ENCODE measurements around the gene SERPIND1. TPM values are rescaled to one million over a fixed set of nuclear protein-coding genes. Genes with fewer than 3 reads are reported as not detected.

SERPIND1 gene
- total RNA-seq, 1 donor from 2014 or later: 0.59 TPM

GRCh38 chr22:20771918-20772625, 1.8 kb upstream of the SERPIND1 start:
- no peak for DNase-seq (ENCODE audit: low read depth, low spot score)

- no peak for DNase-seq (ENCODE audit: low read depth, low spot score)
These were observed 969 bp downstream of the SERPIND1 start for GRCh38 chr22:20774882-20775281.

- no peak for DNase-seq (ENCODE audit: low read depth, low spot score)
These were observed 1.5 kb downstream of the SERPIND1 start for GRCh38 chr22:20775342-20775895.

GRCh38 chr22:20776624-20777405, 2.9 kb downstream of the SERPIND1 start:
- no peak for DNase-seq (ENCODE audit: low read depth, low spot score)

- DNase-seq (ENCODE audit: low read depth, low spot score): peak; percentile 41
These were observed 3.7 kb downstream of the SERPIND1 start for GRCh38 chr22:20777420-20778177.

GRCh38 chr22:20779014-20779817, 5.3 kb downstream of the SERPIND1 start:
- no peak for DNase-seq (ENCODE audit: low read depth, low spot score)

- peak; percentile 26 for DNase-seq (ENCODE audit: low read depth, low spot score)
These were observed 5.9 kb downstream of the SERPIND1 start for GRCh38 chr22:20779818-20780158.

GRCh38 chr22:20781272-20781990, 7.5 kb downstream of the SERPIND1 start:
- no peak for DNase-seq (ENCODE audit: low read depth, low spot score)

- no peak for DNase-seq (ENCODE audit: low read depth, low spot score)
These were observed 8.2 kb downstream of the SERPIND1 start for GRCh38 chr22:20782083-20782482.

GRCh38 chr22:20782596-20783299, 8.8 kb downstream of the SERPIND1 start:
- DNase-seq (ENCODE audit: low read depth, low spot score): peak; percentile 40

- no peak for DNase-seq (ENCODE audit: low read depth, low spot score)
These were observed 9.4 kb downstream of the SERPIND1 start for GRCh38 chr22:20783300-20783673.

- DNase-seq (ENCODE audit: low read depth, low spot score): peak; percentile 68
These were observed 10.2 kb downstream of the SERPIND1 start for GRCh38 chr22:20783844-20784723.

GRCh38 chr22:20785415-20785814, 11.5 kb downstream of the SERPIND1 start:
- no peak for DNase-seq (ENCODE audit: low read depth, low spot score)

- no peak for DNase-seq (ENCODE audit: low read depth, low spot score)
These were observed 12.1 kb downstream of the SERPIND1 start for GRCh38 chr22:20786048-20786447.

- no peak for DNase-seq (ENCODE audit: low read depth, low spot score)
These were observed 12.6 kb downstream of the SERPIND1 start for GRCh38 chr22:20786536-20786979.

GRCh38 chr22:20787223-20787622, 13.3 kb downstream of the SERPIND1 start:
- no peak for DNase-seq (ENCODE audit: low read depth, low spot score)

- no peak for DNase-seq (ENCODE audit: low read depth, low spot score)
These were observed 14.1 kb downstream of the SERPIND1 start for GRCh38 chr22:20787746-20788626.
